ENCODE results near the gene ATXN2. TPM values are rescaled to one million over a fixed set of nuclear protein-coding genes. Genes with fewer than 3 reads are reported as not detected.

ATXN2 gene
- total RNA-seq, 3 donors from 2014 or later = 49.9 to 82.5 (median 55.4) TPM

GRCh38 chr12:111443586-111443985 is 155.5 kb downstream of the ATXN2 start:
- no peak for TF ChIP-seq CTCF (IDR thresholded peaks at IDR 0.05)
- H3K9me3 ChIP-seq = no peaks in the 10 kb centered on the region
- H3K36me3 ChIP-seq (ENCODE audit: low read depth) = no peaks in the 10 kb centered on the region
- DNase-seq = no peak
- H3K4me3 ChIP-seq = no peak overlapping the region
- intact Hi-C loops (cut with DNase I, micrococcal nuclease) = no loop called here
- H3K4me1 ChIP-seq (ENCODE audit: low read depth) = peaks cover 54% of the 10 kb centered on the region
- ATAC-seq = peak; percentile 12

- intact Hi-C loops (cut with DNase I, micrococcal nuclease) = no loop called here
- no peak for ATAC-seq
- peak in 1 of 3 donors; percentile 44 for DNase-seq
- H3K36me3 ChIP-seq (ENCODE audit: low read depth) = no peaks in the 10 kb centered on the region
- no peaks in the 10 kb centered on the region for H3K9me3 ChIP-seq
- no peak for TF ChIP-seq CTCF (IDR thresholded peaks at IDR 0.05)
- H3K4me1 ChIP-seq (ENCODE audit: low read depth) = peaks cover 54% of the 10 kb centered on the region
- H3K4me3 ChIP-seq = no peak overlapping the region
These were observed 156.0 kb downstream of the ATXN2 start for GRCh38 chr12:111443086-111443485.

GRCh38 chr12:111442301-111443045 is 156.6 kb downstream of the ATXN2 start:
- intact Hi-C loops (cut with DNase I, micrococcal nuclease) = no loop called here
- DNase-seq = peak in 2 of 3 donors; percentile 60 to 61
- peaks cover 48% of the 10 kb centered on the region for H3K4me1 ChIP-seq (ENCODE audit: low read depth)

GRCh38 chr12:111441107-111441928 is 157.8 kb downstream of the ATXN2 start:
- ATAC-seq = no peak
- Histone ChIP-seq H3K4me3 (no peak overlapping the region), H3K9me3 (no peaks in the 10 kb centered on the region), H3K36me3 (ENCODE audit: low read depth) (no peaks in the 10 kb centered on the region), H3K4me1 (ENCODE audit: low read depth) (peaks cover 42% of the 10 kb centered on the region)
- TF ChIP-seq CTCF (IDR thresholded peaks at IDR 0.05) = no peak
- no peak for DNase-seq
- intact Hi-C loops (cut with DNase I, micrococcal nuclease) = no loop called here

More at GRCh38 chr12:111442301-111443045, 156.6 kb downstream of the ATXN2 start:
- Histone ChIP-seq H3K36me3 (ENCODE audit: low read depth) (no peaks in the 10 kb centered on the region), H3K9me3 (no peaks in the 10 kb centered on the region), H3K4me3 (no peak overlapping the region)
- TF ChIP-seq CTCF (IDR thresholded peaks at IDR 0.05) = no peak
- peak; percentile 38 for ATAC-seq

GRCh38 chr12:111440631-111441030 is 158.5 kb downstream of the ATXN2 start:
- no peaks in the 10 kb centered on the region for H3K36me3 ChIP-seq (ENCODE audit: low read depth)
- no peaks in the 10 kb centered on the region for H3K9me3 ChIP-seq
- no peak for DNase-seq
- H3K4me1 ChIP-seq (ENCODE audit: low read depth) = peaks cover 38% of the 10 kb centered on the region
- ATAC-seq = no peak
- H3K4me3 ChIP-seq = no peak overlapping the region
- intact Hi-C loops (cut with DNase I, micrococcal nuclease) = no loop called here
- TF ChIP-seq CTCF (IDR thresholded peaks at IDR 0.05) = no peak

All from mucosa of descending colon (tissue), 3 donors.